GM12875 (cell line): ENCODE results near the gene PDILT.
"Not testable (repeated sequence)": the region's sequence is repeated elsewhere in the genome, so short reads cannot be mapped to it uniquely, and the experiment has no call there.

ENCODE experiments used
- H3K4me3 ChIP-seq: one replicate; pipeline ENCODE4 v1.5.1; 2011; ENCODE audit warnings: low read depth, low read length, control low read depth
- CTCF ChIP-seq: IDR thresholded peaks from 2 replicates; pipeline ENCODE4 v1.5.1; 2011; ENCODE audit warnings: low read depth, mild to moderate bottlenecking, control low read depth, inconsistent platforms, low read length, moderate library complexity, borderline replicate concordance; ENCODE audit not compliant: insufficient read depth

The PDILT gene

GRCh38 chr16:20318006-20318405 is 86.5 kb downstream of the PDILT start:
- no peak for TF ChIP-seq CTCF
- H3K4me3 ChIP-seq = no peak overlapping the region

GRCh38 chr16:20317117-20317516 is 87.4 kb downstream of the PDILT start:
- no peak overlapping the region for H3K4me3 ChIP-seq
- TF ChIP-seq CTCF = no peak

GRCh38 chr16:20316715-20317114 is 87.8 kb downstream of the PDILT start:
- no peak overlapping the region for H3K4me3 ChIP-seq
- TF ChIP-seq CTCF = no peak

- H3K4me3 ChIP-seq = no peak overlapping the region
- TF ChIP-seq CTCF = no peak
Measured at GRCh38 chr16:20315764-20316163, 88.8 kb downstream of the PDILT start.

GRCh38 chr16:20314575-20314974 is 90.0 kb downstream of the PDILT start:
- H3K4me3 ChIP-seq = no peak overlapping the region
- no peak for TF ChIP-seq CTCF

- no peak overlapping the region for H3K4me3 ChIP-seq
- TF ChIP-seq CTCF = no peak
Measured at GRCh38 chr16:20313741-20314140, 90.8 kb downstream of the PDILT start.

- not testable (repeated sequence) for H3K4me3 ChIP-seq
Measured at GRCh38 chr16:20312536-20313095, 91.9 kb downstream of the PDILT start.

GRCh38 chr16:20311548-20311947 is 93.0 kb downstream of the PDILT start:
- no peak for TF ChIP-seq CTCF
- H3K4me3 ChIP-seq = no peak overlapping the region
